Body of pancreas (tissue), 4 donors: Measurements from ENCODE around the gene CS. TPM values are rescaled to one million over a fixed set of nuclear protein-coding genes. Genes with fewer than 3 reads are reported as not detected.

Source experiments
- ATAC-seq: fragments of 150-250 bp; one replicate; pipeline ENCODE4 v1.9.1; 2016
- DNase-seq, 4 donors: peaks; one replicate each; pipeline ENCODE4 v3.0.0-alpha.2; 2019
- H3K27ac ChIP-seq, 4 donors: fragments of 200-600 bp; sonication (generic); 1 replicate in 3 of 4; 2 replicates in 1 of 4; pipeline versions ENCODE4 v1.5.1 to v1.6.1; 2016 to 2019; ENCODE audit warnings: mild to moderate bottlenecking in 1 of 4, mixed read lengths in 1 of 4, moderate library complexity in 1 of 4
- H3K27me3 ChIP-seq, 2 donors: fragments of 200-600 bp; sonication (generic); one replicate each; pipeline ENCODE4 v1.6.0; 2016; ENCODE audit warnings: mild to moderate bottlenecking in 1 of 2
- H3K36me3 ChIP-seq, 2 donors: fragments of 200-600 bp; sonication (generic); replicated peaks in 1 of 2; 2 replicates each; pipeline ENCODE4 v1.5.1; 2016; ENCODE audit warnings: low read depth in 2 of 2; ENCODE audit not compliant: insufficient read depth in 1 of 2
- H3K4me1 ChIP-seq: fragments of 200-600 bp; sonication (generic); one replicate; pipeline ENCODE4 v1.6.0; 2016
- H3K4me3 ChIP-seq, 2 donors: fragments of 200-600 bp; sonication (generic); 1 replicate in 1 of 2; 2 replicates in 1 of 2; pipeline ENCODE4 v1.5.1; 2016 to 2019
- H3K9me3 ChIP-seq, 3 donors: fragments of 200-600 bp; sonication (generic); 1 replicate in 2 of 3; 2 replicates in 1 of 3; pipeline ENCODE4 v1.5.1; 2016
- CTCF ChIP-seq, 7 experiments: fragments of 450-650 bp in 4 of 7; fragments of 200-600 bp in 3 of 7; sonication (generic) in 3 of 7; IDR thresholded peaks; one replicate each; pipeline ENCODE4 v1.5.1; 2016 to 2019; ENCODE audit warnings: antibody characterized with exemption in 7 of 7
- POLR2A ChIP-seq, 3 donors: fragments of 450-650 bp; IDR thresholded peaks; one replicate each; pipeline ENCODE4 v1.6.1; 2016; ENCODE audit warnings: antibody characterized with exemption in 3 of 3, mild to moderate bottlenecking in 2 of 3
- WGBS, 2 donors: methylation state at CpG; one replicate each; pipeline ENCODE4 v1.1.5; 2017; 5-methylcytosine and 5-hydroxymethylcytosine counted together
- intact Hi-C: fragments of 100-400 bp; cut with DNase I; formaldehyde crosslinking; loops from one replicate; pipeline ENCODE4 v1.15.1; 2023
- total RNA-seq, 2 donors: library from RNA; depleted of rRNA; stranded (reverse); fragments of >200 nt; gene quantifications; one replicate each; pipeline ENCODE4 v1.1.0, GENCODE V29; 2016

CS gene
- total RNA-seq, 2 donors from 2014 or later: 66.2 to 88.0 TPM

- ATAC-seq: no peak
- TF ChIP-seq POLR2A (IDR thresholded peaks at IDR 0.05) (no peak), CTCF (IDR thresholded peaks at IDR 0.05) (no peak)
- no peaks in the 10 kb centered on the region for H3K27me3 ChIP-seq
- peaks cover 12 to 54% of the 10 kb centered on the region in 2 donors for H3K36me3 ChIP-seq
- peaks cover 13% of the 10 kb centered on the region for H3K4me1 ChIP-seq
- DNase-seq: no peak
- no peak overlapping the region for H3K27ac ChIP-seq
- no peaks in the 10 kb centered on the region for H3K9me3 ChIP-seq
- 83 to 89% methylated on average over 5 to 8 of the region's 8 CpGs for WGBS, 2 donors
- no peak overlapping the region for H3K4me3 ChIP-seq
- intact Hi-C loops: no loop called here
Measured at GRCh38 chr12:56248711-56249110, 51.4 kb downstream of the CS start.

- intact Hi-C loops: no loop called here
- no peak for TF ChIP-seq CTCF (IDR thresholded peaks at IDR 0.05)
- TF ChIP-seq POLR2A (IDR thresholded peaks at IDR 0.05): no peak
- H3K36me3 ChIP-seq: peaks cover 12 to 50% of the 10 kb centered on the region in 2 donors
- no peak for ATAC-seq
- no peak overlapping the region for H3K4me3 ChIP-seq
- H3K9me3 ChIP-seq: no peaks in the 10 kb centered on the region
- no peaks in the 10 kb centered on the region for H3K27me3 ChIP-seq
- WGBS, 2 donors: 92% methylated on average over 6 to 16 of the region's 16 CpGs
- H3K4me1 ChIP-seq: peaks cover 21% of the 10 kb centered on the region
- DNase-seq: no peak
- no peak overlapping the region for H3K27ac ChIP-seq
Measured at GRCh38 chr12:56247923-56248322, 52.2 kb downstream of the CS start.

- 91 to 94% methylated on average over 8 to 14 of the region's 14 CpGs for WGBS, 2 donors
- DNase-seq: no peak
- peaks cover 15 to 32% of the 10 kb centered on the region in 2 donors for H3K36me3 ChIP-seq
Measured at GRCh38 chr12:56244494-56244893, 55.6 kb downstream of the CS start.

GRCh38 chr12:56243731-56244181 lies 56.4 kb downstream of the CS start:
- intact Hi-C loops: no loop called here
- H3K36me3 ChIP-seq: peaks cover 15 to 28% of the 10 kb centered on the region in 2 donors
- DNase-seq: peak; percentile 71 to 86 (median 78)
- H3K27me3 ChIP-seq: no peaks in the 10 kb centered on the region
- TF ChIP-seq CTCF (IDR thresholded peaks at IDR 0.05) (no peak), POLR2A (IDR thresholded peaks at IDR 0.05) (no peak)
- peaks cover 34% of the 10 kb centered on the region for H3K4me1 ChIP-seq
- no peak overlapping the region for H3K4me3 ChIP-seq
- peak; percentile 85 for ATAC-seq
- H3K27ac ChIP-seq: peak overlapping the region; percentile 46 to 69 (median 56)
- 4 to 12% methylated on average over 3 of the region's 3 CpGs for WGBS, 2 donors
- H3K9me3 ChIP-seq: no peaks in the 10 kb centered on the region

More at GRCh38 chr12:56244494-56244893, 55.6 kb downstream of the CS start:
- intact Hi-C loops: no loop called here
- Histone ChIP-seq H3K4me3 (no peak overlapping the region), H3K9me3 (no peaks in the 10 kb centered on the region), H3K27ac (peak overlapping the region; percentile 46 to 69 (median 56)), H3K27me3 (no peaks in the 10 kb centered on the region), H3K4me1 (peaks cover 34% of the 10 kb centered on the region)
- no peak for ATAC-seq
- no peak for TF ChIP-seq CTCF (IDR thresholded peaks at IDR 0.05)
- TF ChIP-seq POLR2A (IDR thresholded peaks at IDR 0.05): no peak

- DNase-seq (peak in 1 of 4 donors; percentile 10), ATAC-seq (no peak)
- intact Hi-C loops: no loop called here
- H3K9me3 ChIP-seq: no peaks in the 10 kb centered on the region
- H3K27me3 ChIP-seq: no peaks in the 10 kb centered on the region
- no peak overlapping the region for H3K4me3 ChIP-seq
- TF ChIP-seq CTCF (IDR thresholded peaks at IDR 0.05) (no peak), POLR2A (IDR thresholded peaks at IDR 0.05) (no peak)
- 84% methylated on average over 13 of the region's 13 CpGs for WGBS, 2 donors
- peaks cover 34% of the 10 kb centered on the region for H3K4me1 ChIP-seq
- peak overlapping the region; percentile 46 to 69 (median 56) for H3K27ac ChIP-seq
- H3K36me3 ChIP-seq: peaks cover 15 to 22% of the 10 kb centered on the region in 2 donors
Measured at GRCh38 chr12:56242986-56243385, 57.1 kb downstream of the CS start.
